Tibial nerve (tissue), 4 donors: ENCODE results near the gene NINL. TPM values are rescaled to one million over a fixed set of nuclear protein-coding genes. Genes with fewer than 3 reads are reported as not detected.

Experiments
- DNase-seq, 2 donors: peaks; one replicate each; pipeline ENCODE4 v3.0.0-alpha.2; 2019; ENCODE audit warnings: low spot score in 2 of 2
- H3K27ac ChIP-seq, 4 donors: fragments of 200-600 bp; sonication (generic) in 3 of 4; one replicate each; pipeline ENCODE4 v1.5.1; 2017 to 2019; ENCODE audit warnings: mild to moderate bottlenecking in 1 of 4
- H3K27me3 ChIP-seq, 2 donors: fragments of 200-600 bp; sonication (generic) in 1 of 2; one replicate each; pipeline versions ENCODE4 v1.5.1 to v1.6.0; 2017 to 2019
- H3K36me3 ChIP-seq, 3 donors: fragments of 200-600 bp; sonication (generic); one replicate each; pipeline ENCODE4 v1.5.1; 2018 to 2019
- H3K4me1 ChIP-seq, 4 donors: fragments of 200-600 bp; sonication (generic) in 3 of 4; one replicate each; pipeline ENCODE4 v1.5.1; 2017 to 2019
- H3K4me3 ChIP-seq, 4 donors: fragments of 200-600 bp; sonication (generic) in 3 of 4; one replicate each; pipeline ENCODE4 v1.5.1; 2017 to 2019; ENCODE audit warnings: mild to moderate bottlenecking in 1 of 4, moderate library complexity in 1 of 4
- H3K9me3 ChIP-seq, 4 donors: fragments of 200-600 bp; sonication (generic) in 3 of 4; one replicate each; pipeline ENCODE4 v1.5.1; 2017 to 2019
- CTCF ChIP-seq, 5 experiments: fragments of 200-600 bp in 3 of 5; fragments of 450-650 bp in 2 of 5; sonication (generic) in 3 of 5; IDR thresholded peaks; one replicate each; pipeline ENCODE4 v1.5.1; 2016 to 2019; ENCODE audit warnings: antibody characterized with exemption in 5 of 5, mild to moderate bottlenecking in 3 of 5, moderate library complexity in 2 of 5
- EP300 ChIP-seq, 2 donors: sonication (generic); formaldehyde crosslinking; IDR thresholded peaks; one replicate each; pipeline ENCODE4 v1.6.1; 2017; ENCODE audit warnings: antibody characterized with exemption in 2 of 2, mild to moderate bottlenecking in 1 of 2
- POLR2A ChIP-seq, 2 donors: fragments of 450-650 bp; IDR thresholded peaks; one replicate each; pipeline ENCODE4 v1.6.1; 2017; ENCODE audit warnings: antibody characterized with exemption in 2 of 2, mild to moderate bottlenecking in 2 of 2, moderate library complexity in 2 of 2
- WGBS, 2 donors: methylation state at CpG; one replicate each; pipeline ENCODE4 v1.1.5; 2018; 5-methylcytosine and 5-hydroxymethylcytosine counted together
- total RNA-seq, 4 donors: library from RNA; depleted of rRNA; stranded (reverse); fragments of >200 nt; gene quantifications; one replicate each; pipeline ENCODE4 v1.1.0, GENCODE V29; 2016

Gene NINL
- total RNA-seq, 4 donors from 2014 or later: 8.0 to 14.1 (median 10.5) TPM

DNA sequence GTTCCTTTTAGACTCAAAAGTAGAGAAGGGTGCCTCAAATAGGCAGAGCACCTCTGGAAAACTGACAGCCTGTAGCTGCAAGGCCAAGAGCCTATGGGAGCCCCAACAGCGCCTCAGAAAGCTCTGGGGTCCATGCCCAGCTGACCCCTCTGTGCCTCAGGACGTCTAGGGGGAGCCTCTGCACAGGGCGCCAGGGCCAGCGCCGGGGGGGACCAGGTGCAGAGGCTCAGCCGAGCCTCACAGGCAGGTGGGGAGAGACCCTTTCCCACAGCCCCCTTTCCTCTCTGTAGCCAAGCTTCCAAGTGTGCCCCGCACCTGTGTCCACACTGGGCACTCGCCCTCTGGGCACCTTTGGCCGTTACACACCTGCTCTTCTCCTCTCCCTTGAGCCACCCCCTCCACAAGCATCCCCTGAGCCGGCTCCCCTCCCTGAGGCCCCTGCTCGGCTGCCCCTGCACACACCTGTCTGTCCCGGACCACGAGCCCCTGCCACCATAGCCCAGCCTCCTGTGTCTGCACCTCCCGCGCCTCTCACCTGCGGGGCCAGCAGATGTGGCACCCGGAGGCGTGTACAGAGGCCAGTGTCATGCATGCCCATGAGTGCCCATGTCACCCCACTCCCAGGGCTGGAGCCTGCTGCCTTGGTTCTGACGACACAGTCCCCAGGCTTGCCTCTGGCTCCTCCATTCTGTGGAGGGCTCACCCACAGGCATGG is 124.6 kb downstream of the NINL start:
- H3K9me3 ChIP-seq: no peaks in the 10 kb centered on the region
- peaks cover 0 to 69% (median 0%) of the 10 kb centered on the region in 3 donors for H3K36me3 ChIP-seq
- no peaks in the 10 kb centered on the region for H3K27me3 ChIP-seq
- H3K4me1 ChIP-seq: no peaks in the 10 kb centered on the region
- TF ChIP-seq CTCF (IDR thresholded peaks at IDR 0.05) (no peak), POLR2A (IDR thresholded peaks at IDR 0.05) (no peak), EP300 (IDR thresholded peaks at IDR 0.05) (no peak)
- no peak for DNase-seq
- no peak overlapping the region for H3K27ac ChIP-seq
- H3K4me3 ChIP-seq: no peak overlapping the region
- 87 to 92% methylated on average over 18 to 19 of the region's 19 CpGs for WGBS, 2 donors

DNA sequence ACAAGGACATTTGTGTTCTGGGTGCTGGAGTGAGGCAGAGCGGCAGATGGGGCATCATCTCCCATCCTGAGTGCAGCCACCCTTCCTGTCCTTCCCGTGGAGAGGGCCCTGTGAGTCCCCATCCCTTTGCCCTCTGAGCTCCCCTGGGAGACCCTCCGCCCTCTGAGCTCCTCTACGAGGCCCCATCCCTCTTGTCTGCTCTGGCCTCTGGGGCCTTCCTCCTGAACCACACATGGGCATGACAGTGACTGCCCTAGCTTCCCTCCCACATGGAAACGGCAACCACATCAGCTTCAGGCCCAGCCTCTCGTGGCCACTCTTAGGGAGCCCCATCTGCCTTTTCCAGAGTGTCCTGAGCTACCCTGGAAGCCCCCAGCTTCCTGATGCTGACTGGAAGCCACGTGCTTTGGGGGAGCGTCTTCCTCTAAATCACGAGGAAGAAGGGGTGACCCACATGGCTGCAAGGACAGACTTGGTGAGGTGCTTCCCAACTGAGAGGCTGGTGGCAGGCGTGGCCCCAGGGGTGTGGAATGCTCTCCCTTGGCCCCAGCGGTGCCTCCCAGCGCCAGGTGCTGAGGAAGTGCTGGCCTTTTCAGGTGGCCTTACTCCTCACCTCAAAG is 125.3 kb downstream of the NINL start:
- H3K4me3 ChIP-seq: no peak overlapping the region
- H3K9me3 ChIP-seq: no peaks in the 10 kb centered on the region
- no peaks in the 10 kb centered on the region for H3K27me3 ChIP-seq
- no peak for TF ChIP-seq EP300 (IDR thresholded peaks at IDR 0.05)
- no peak for TF ChIP-seq CTCF (IDR thresholded peaks at IDR 0.05)
- TF ChIP-seq POLR2A (IDR thresholded peaks at IDR 0.05): no peak
- 83 to 86% methylated on average over 11 to 12 of the region's 12 CpGs for WGBS, 2 donors
- no peak for DNase-seq
- no peak overlapping the region for H3K27ac ChIP-seq
- no peaks in the 10 kb centered on the region for H3K4me1 ChIP-seq
- peaks cover 0 to 69% (median 0%) of the 10 kb centered on the region in 3 donors for H3K36me3 ChIP-seq

DNA sequence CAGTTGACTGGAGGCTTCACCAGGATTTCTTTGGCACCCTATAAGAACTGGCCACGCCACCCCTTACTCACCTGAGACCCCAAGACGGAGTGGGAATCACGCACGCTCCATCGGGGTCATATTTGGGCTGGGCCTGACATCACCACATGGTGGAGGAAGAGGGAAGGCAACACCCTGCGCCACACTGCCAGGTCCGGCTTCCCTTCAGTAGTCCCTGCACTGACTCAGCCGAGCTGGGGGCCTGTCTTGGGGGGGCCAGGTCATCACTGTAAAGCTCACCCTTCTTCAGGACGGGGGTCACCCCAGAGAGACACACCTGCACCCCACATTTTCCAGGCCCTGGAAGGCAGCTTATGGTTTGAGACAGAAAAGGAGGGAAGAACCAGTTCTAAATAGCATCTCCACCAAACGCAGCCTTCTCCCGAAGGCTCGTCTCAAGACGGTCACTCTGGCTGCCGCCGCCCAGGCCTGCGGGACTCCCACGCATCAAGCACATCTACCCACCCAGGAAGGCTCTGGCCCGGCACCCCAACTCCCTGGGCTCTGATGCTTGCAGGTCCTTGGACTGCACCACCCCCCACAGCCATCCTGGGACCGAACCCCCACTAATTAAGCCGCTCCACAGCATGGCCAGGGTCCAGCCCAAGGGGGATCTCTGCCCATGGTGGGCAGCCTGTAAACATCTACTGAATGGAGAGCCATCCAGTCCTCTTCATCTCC is 126.1 kb downstream of the NINL start:
- H3K27me3 ChIP-seq: no peaks in the 10 kb centered on the region
- TF ChIP-seq CTCF (IDR thresholded peaks at IDR 0.05): no peak
- TF ChIP-seq EP300 (IDR thresholded peaks at IDR 0.05): no peak
- no peak for TF ChIP-seq POLR2A (IDR thresholded peaks at IDR 0.05)
- no peak for DNase-seq
- H3K36me3 ChIP-seq: peaks cover 0 to 73% (median 0%) of the 10 kb centered on the region in 3 donors
- H3K27ac ChIP-seq: no peak overlapping the region
- no peak overlapping the region for H3K4me3 ChIP-seq
- WGBS, 2 donors: 90 to 91% methylated on average over 18 to 20 of the region's 20 CpGs
- H3K4me1 ChIP-seq: no peaks in the 10 kb centered on the region
- H3K9me3 ChIP-seq: no peaks in the 10 kb centered on the region

DNA sequence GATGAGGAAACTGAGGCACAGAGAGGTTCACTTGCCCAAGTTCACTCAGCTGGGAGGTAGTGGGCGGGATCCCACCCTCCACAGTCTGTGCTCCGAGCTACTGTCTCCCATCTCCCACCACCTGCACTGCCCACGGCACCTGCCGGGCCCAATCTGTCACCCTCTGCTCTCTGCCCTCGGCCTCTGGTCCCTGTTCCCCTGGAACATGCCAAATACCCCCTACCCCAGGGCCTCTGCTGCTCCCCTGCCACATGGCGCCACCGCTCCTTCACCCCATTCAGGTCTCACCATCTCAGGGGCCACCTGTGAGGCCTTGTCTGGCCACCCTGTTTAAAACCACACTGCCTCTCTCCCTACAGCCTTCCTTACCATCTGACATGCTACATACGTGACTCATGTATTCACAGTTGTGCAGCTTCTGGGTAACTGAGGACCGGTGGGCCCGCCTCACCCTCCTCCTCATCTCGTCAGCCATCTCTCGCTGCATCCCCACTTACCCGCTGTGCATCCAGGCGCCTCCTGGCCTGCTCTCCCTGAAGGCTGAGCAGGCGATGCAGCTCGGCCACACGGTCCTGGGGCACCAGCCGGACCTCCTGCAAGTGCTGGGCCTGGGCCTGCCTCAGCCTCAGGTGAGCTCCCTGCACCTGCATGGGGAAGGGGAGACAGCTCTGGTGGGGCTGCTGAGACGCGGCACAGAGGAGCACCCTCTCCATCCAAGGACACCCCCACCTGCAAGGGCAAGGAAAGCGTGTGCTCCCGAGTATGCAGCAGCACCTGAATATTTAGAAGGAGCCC is 127.2 kb downstream of the NINL start:
- no peaks in the 10 kb centered on the region for H3K9me3 ChIP-seq
- no peak overlapping the region for H3K27ac ChIP-seq
- H3K36me3 ChIP-seq: peaks cover 0 to 80% (median 0%) of the 10 kb centered on the region in 3 donors
- H3K4me3 ChIP-seq: no peak overlapping the region
- no peak for TF ChIP-seq EP300 (IDR thresholded peaks at IDR 0.05)
- no peak for TF ChIP-seq CTCF (IDR thresholded peaks at IDR 0.05)
- TF ChIP-seq POLR2A (IDR thresholded peaks at IDR 0.05): no peak
- no peaks in the 10 kb centered on the region for H3K4me1 ChIP-seq
- 91 to 94% methylated on average over 22 of the region's 22 CpGs for WGBS, 2 donors
- H3K27me3 ChIP-seq: no peaks in the 10 kb centered on the region
- no peak for DNase-seq
